Activated CD8-positive, alpha-beta memory T cell treated with anti-CD3 and anti-CD28 coated beads for 36 hours (primary cell): ENCODE measurements around the gene OR2AG1. TPM values are rescaled to one million over a fixed set of nuclear protein-coding genes. Genes with fewer than 3 reads are reported as not detected.

Experiments
- total RNA-seq, 2 experiments: library from RNA; stranded (reverse); gene quantifications; one replicate each; pipeline ENCODE4 v1.2.3, GENCODE V29; 2021

OR2AG1 gene
- total RNA-seq, 2 experiments from 2014 or later = not detected

Other genes starting within 250 kb of the OR2AG1 start
- 10 to 100 TPM; 44.9 to 48.0 TPM for gene RRP8, start 179.4 kb upstream of the OR2AG1 start, total RNA-seq
- 10 to 100 TPM; 74.6 to 83.3 TPM for gene ILK, start 179.2 kb upstream of the OR2AG1 start, total RNA-seq
- gene TAF10, start 170.8 kb upstream of the OR2AG1 start, total RNA-seq = 100 to 1,000 TPM; 163 to 176 TPM
- gene TPP1, start 163.6 kb upstream of the OR2AG1 start, total RNA-seq = 10 to 100 TPM; 44.7 to 50.5 TPM
- under 1 TPM; 0.40 to 0.53 TPM for gene DCHS1, start 127.2 kb upstream of the OR2AG1 start, total RNA-seq
- gene MRPL17, start 99.7 kb upstream of the OR2AG1 start, total RNA-seq = 100 to 1,000 TPM; 132 to 146 TPM
- under 1 TPM in 1 of 2 experiments, not detected in 1; 0.06 TPM for gene OR2AG2, start 11.0 kb upstream of the OR2AG1 start, total RNA-seq
- under 1 TPM; 0.06 to 0.13 TPM for gene OR6A2, start 16.7 kb downstream of the OR2AG1 start, total RNA-seq
- gene OR10A5, start 62.7 kb downstream of the OR2AG1 start, total RNA-seq = not detected
- gene OR10A2, start 80.0 kb downstream of the OR2AG1 start, total RNA-seq = not detected
- gene OR10A4, start 93.6 kb downstream of the OR2AG1 start, total RNA-seq = not detected
- not detected for gene OR2D2, start 109.5 kb downstream of the OR2AG1 start, total RNA-seq
- gene OR2D3, start 138.0 kb downstream of the OR2AG1 start, total RNA-seq = not detected
- 1 to 10 TPM; 1.5 to 1.7 TPM for gene ZNF215, start 143.4 kb downstream of the OR2AG1 start, total RNA-seq
- gene ZNF214, start 237.3 kb downstream of the OR2AG1 start, total RNA-seq = not detected
- not detected for gene NLRP14, start 237.5 kb downstream of the OR2AG1 start, total RNA-seq